ENCODE data around the gene UBXN6.

Gene UBXN6

DNA sequence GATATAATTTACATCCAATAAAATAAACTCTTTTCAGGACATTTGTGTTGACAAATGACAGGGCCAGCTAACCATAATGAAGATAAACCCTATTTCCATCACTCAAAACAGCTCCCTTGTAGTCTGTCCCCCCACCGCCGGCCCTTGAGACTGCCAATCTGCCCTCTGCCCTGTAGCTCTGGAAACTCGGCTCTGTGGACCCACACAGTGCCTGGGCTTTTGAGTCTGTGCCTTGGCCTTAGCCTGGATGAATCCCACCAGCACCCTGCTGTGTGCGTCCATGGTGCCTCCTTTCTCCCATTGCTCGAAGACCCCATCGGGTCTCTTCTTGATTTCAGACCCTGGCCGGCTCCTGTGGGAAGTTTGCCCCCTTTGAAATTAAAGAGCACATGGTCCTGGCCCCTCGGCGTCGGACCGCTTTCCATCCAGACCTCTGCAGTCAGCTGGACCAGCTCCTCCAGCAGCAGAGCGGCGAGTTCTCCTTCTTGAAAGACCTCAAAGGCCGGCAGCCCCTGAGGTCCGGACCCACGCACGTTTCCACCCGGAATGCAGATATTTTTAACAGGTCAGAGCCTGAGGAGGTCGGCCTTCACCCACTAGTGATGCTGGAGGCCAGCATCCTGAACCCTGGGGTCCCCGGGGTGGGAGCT is 29.1 kb downstream of the UBXN6 start:
- TF ChIP-seq TAF1 (IDR thresholded peaks at IDR 0.05; ENCODE audit: borderline replicate concordance, insufficient read depth, low read length) = no peak
- no peak for TF ChIP-seq FOXP2 (optimal IDR thresholded peaks at IDR 0.05; ENCODE audit: borderline replicate concordance, extremely low read depth, extremely low read length, insufficient read depth)
- no peak for TF ChIP-seq REST (IDR thresholded peaks at IDR 0.05; ENCODE audit: insufficient read depth in 1 of 2, low read depth in 2 of 2, low read length in 2 of 2)
- TF ChIP-seq SIN3A (IDR thresholded peaks at IDR 0.05; ENCODE audit: borderline replicate concordance, insufficient read depth, low read length) = no peak
- TF ChIP-seq POLR2AphosphoS5 (IDR thresholded peaks at IDR 0.05; ENCODE audit: low read depth, low read length) = no peak

GRCh38 chr19:4425537-4425936 is 32.1 kb downstream of the UBXN6 start:
- no peak for TF ChIP-seq REST (IDR thresholded peaks at IDR 0.05; ENCODE audit: insufficient read depth in 1 of 2, low read depth in 2 of 2, low read length in 2 of 2)
- no peak for TF ChIP-seq SIN3A (IDR thresholded peaks at IDR 0.05; ENCODE audit: borderline replicate concordance, insufficient read depth, low read length)
- no peak for TF ChIP-seq FOXP2 (optimal IDR thresholded peaks at IDR 0.05; ENCODE audit: borderline replicate concordance, extremely low read depth, extremely low read length, insufficient read depth)
- TF ChIP-seq TAF1 (IDR thresholded peaks at IDR 0.05; ENCODE audit: borderline replicate concordance, insufficient read depth, low read length) = no peak
- TF ChIP-seq POLR2AphosphoS5 (IDR thresholded peaks at IDR 0.05; ENCODE audit: low read depth, low read length) = no peak

- no peak for TF ChIP-seq SIN3A (IDR thresholded peaks at IDR 0.05; ENCODE audit: borderline replicate concordance, insufficient read depth, low read length)
- TF ChIP-seq TAF1 (IDR thresholded peaks at IDR 0.05; ENCODE audit: borderline replicate concordance, insufficient read depth, low read length) = no peak
- TF ChIP-seq REST (IDR thresholded peaks at IDR 0.05; ENCODE audit: insufficient read depth in 1 of 2, low read depth in 2 of 2, low read length in 2 of 2) = no peak
Measured at GRCh38 chr19:4423416-4424126, 34.0 kb downstream of the UBXN6 start.

- no peak for TF ChIP-seq TAF1 (IDR thresholded peaks at IDR 0.05; ENCODE audit: borderline replicate concordance, insufficient read depth, low read length)
- no peak for TF ChIP-seq REST (IDR thresholded peaks at IDR 0.05; ENCODE audit: insufficient read depth in 1 of 2, low read depth in 2 of 2, low read length in 2 of 2)
- no peak for TF ChIP-seq FOXP2 (optimal IDR thresholded peaks at IDR 0.05; ENCODE audit: borderline replicate concordance, extremely low read depth, extremely low read length, insufficient read depth)
- TF ChIP-seq POLR2AphosphoS5 (IDR thresholded peaks at IDR 0.05; ENCODE audit: low read depth, low read length) = no peak
- TF ChIP-seq SIN3A (IDR thresholded peaks at IDR 0.05; ENCODE audit: borderline replicate concordance, insufficient read depth, low read length) = no peak
Measured at GRCh38 chr19:4416268-4416667, 41.3 kb downstream of the UBXN6 start.
